CD4-positive, alpha-beta memory T cell (primary cell): Measurements from ENCODE around the gene SSC5D. TPM values are rescaled to one million over a fixed set of nuclear protein-coding genes. Genes with fewer than 3 reads are reported as not detected.

Experiments used
- CTCF ChIA-PET: fragments of 350-600 bp; sonication (Branson Sonifier 250); formaldehyde crosslinking; loops from one replicate; lab custom pipeline; 2021; ENCODE audit warnings: inconsistent platforms; ENCODE audit not compliant: partially characterized antibody; lab: Charles Lee
- POLR2A ChIA-PET: fragments of 350-600 bp; sonication (Branson Sonifier 250); formaldehyde crosslinking; loops from one replicate; lab custom pipeline; 2021; ENCODE audit not compliant: partially characterized antibody; lab: Charles Lee
- DNase-seq, 5 donors: peaks; one replicate each; pipeline versions ENCODE4 v3.0.0 to v3.0.0-alpha.2; 2020 to 2022; ENCODE audit warnings: mixed read lengths in 1 of 5
- H3K27ac ChIP-seq: one replicate; pipeline ENCODE4 v1.7.0; 2013; ENCODE audit warnings: low read depth, low read length
- H3K27me3 ChIP-seq: 2 replicates; pipeline ENCODE4 v1.7.0; 2013; ENCODE audit warnings: mild to moderate bottlenecking, low read length, moderate library complexity; ENCODE audit not compliant: insufficient read depth
- H3K36me3 ChIP-seq: 2 replicates; pipeline ENCODE4 v1.7.0; 2013; ENCODE audit warnings: mild to moderate bottlenecking, low read length, moderate library complexity; ENCODE audit not compliant: insufficient read depth
- H3K4me1 ChIP-seq: 2 replicates; pipeline ENCODE4 v1.7.0; 2013; ENCODE audit warnings: mild to moderate bottlenecking, low read length, moderate library complexity; ENCODE audit not compliant: insufficient read depth
- H3K4me3 ChIP-seq, 2 donors: one replicate each; pipeline ENCODE4 v1.7.0; 2013; ENCODE audit warnings: low read length in 2 of 2, mild to moderate bottlenecking in 1 of 2
- H3K9me3 ChIP-seq, 2 donors: one replicate each; pipeline ENCODE4 v1.7.0; 2013; ENCODE audit warnings: low read length in 2 of 2, control low read depth in 1 of 2; ENCODE audit not compliant: control insufficient read depth in 1 of 2
- H3K27ac Mint-ChIP-seq, 7 donors: one replicate each; pipeline ENCODE4 v1.8.0; 2020 to 2021; ENCODE audit warnings: mixed read lengths in 7 of 7, mild to moderate bottlenecking in 6 of 7, inconsistent platforms in 3 of 7, moderate library complexity in 3 of 7
- H3K27me3 Mint-ChIP-seq, 2 donors: one replicate each; pipeline ENCODE4 v1.8.0; 2020 to 2021; ENCODE audit warnings: mixed read lengths in 2 of 2
- H3K36me3 Mint-ChIP-seq, 2 donors: one replicate each; pipeline ENCODE4 v1.8.0; 2020 to 2021; ENCODE audit warnings: mixed read lengths in 2 of 2, inconsistent platforms in 1 of 2, mild to moderate bottlenecking in 1 of 2
- H3K4me1 Mint-ChIP-seq, 4 donors: one replicate each; pipeline ENCODE4 v1.8.0; 2020 to 2021; ENCODE audit warnings: mixed read lengths in 4 of 4, mild to moderate bottlenecking in 1 of 4
- H3K4me3 Mint-ChIP-seq, 8 donors: one replicate each; pipeline ENCODE4 v1.8.0; 2020 to 2021; ENCODE audit warnings: mixed read lengths in 8 of 8, mild to moderate bottlenecking in 7 of 8, moderate library complexity in 6 of 8, inconsistent platforms in 3 of 8
- H3K9me3 Mint-ChIP-seq, 8 donors: one replicate each; pipeline ENCODE4 v1.8.0; 2020 to 2021; ENCODE audit warnings: mixed read lengths in 8 of 8, mild to moderate bottlenecking in 5 of 8, inconsistent platforms in 3 of 8, moderate library complexity in 1 of 8
- intact Hi-C: fragments of 100-400 bp; cut with micrococcal nuclease; formaldehyde crosslinking; loops from one replicate; pipeline ENCODE4 v1.15.1; 2023
- polyA plus RNA-seq, 2 donors: library from polyadenylated mRNA; unstranded; fragments of 300-500 nt; fragmentation: Illumina TruSeq; gene quantifications; one replicate each; pipeline ENCODE4 v1.2.3, GENCODE V29; 2021
- total RNA-seq, 2 experiments: library from RNA; stranded (reverse); gene quantifications; one replicate each; pipeline ENCODE4 v1.2.3, GENCODE V29; 2021

Gene SSC5D
- total and polyA plus RNA-seq, 4 experiments from 2014 or later = 0.20 to 0.36 TPM; not detected in 2

- peak in 1 of 5 donors; percentile 26 for DNase-seq
- Mint-ChIP-seq H3K4me1 (peaks cover 9 to 21% (median 13%) of the 10 kb centered on the region in 4 donors), H3K27ac (peak overlapping the region in 2 of 7 donors; percentile 67 to 98), H3K9me3 (no peaks in the 10 kb centered on the region), H3K27me3 (peaks cover 0 to 2% of the 10 kb centered on the region in 2 donors), H3K36me3 (peaks cover 9 to 10% of the 10 kb centered on the region in 2 donors), H3K4me3 (peak overlapping the region in 7 of 8 donors; percentile 40 to 79 (median 66))
- ChIA-PET POLR2A (interaction anchor here (1.2 to 4.9 kb wide), 2 partner anchors 8 to 22 kb away, joined by 7 to 36 read pairs; partner anchors contain the start of genes ISOC2 and ZNF628), CTCF (interaction anchor here (0.9 to 1.7 kb wide), 4 partner anchors 16 to 142 kb away, joined by 3 to 11 read pairs (median 10); no protein-coding TSS in a partner anchor)
- intact Hi-C loops = no loop called here
- H3K36me3 ChIP-seq = no peaks in the 10 kb centered on the region
- peak overlapping the region in 1 of 2 donors; percentile 68 for H3K4me3 ChIP-seq
- H3K4me1 ChIP-seq = peaks cover 13% of the 10 kb centered on the region
- peak overlapping the region; percentile 59 for H3K27ac ChIP-seq
- H3K9me3 ChIP-seq = no peaks in the 10 kb centered on the region
- no peaks in the 10 kb centered on the region for H3K27me3 ChIP-seq
Observed at GRCh38 chr19:55483706-55484592, 4.3 kb upstream of the SSC5D start.

- intact Hi-C loops = loop anchor here (1.0 kb wide), 1 partner anchor 9 kb away; the partner anchor contains the start of gene ZNF628
- POLR2A ChIA-PET = interaction anchor here (0.7 to 4.9 kb wide), 5 partner anchors 8 to 225 kb away, joined by 3 to 36 read pairs (median 4); partner anchors contain the start of genes FIZ1, ISOC2 and ZNF628
- no peaks in the 10 kb centered on the region for H3K9me3 ChIP-seq
- Mint-ChIP-seq H3K9me3 (no peaks in the 10 kb centered on the region), H3K36me3 (peaks cover 2 to 3% of the 10 kb centered on the region in 2 donors), H3K4me1 (peaks cover 5 to 13% (median 7%) of the 10 kb centered on the region in 4 donors), H3K4me3 (peak within 1 kb of the TSS; percentile 73 to 81 (median 78)), H3K27me3 (peaks cover 0 to 2% of the 10 kb centered on the region in 2 donors), H3K27ac (peak within 1 kb of the TSS; percentile 67 to 98 (median 91))
- no peaks in the 10 kb centered on the region for H3K36me3 ChIP-seq
- H3K4me3 ChIP-seq = peak within 1 kb of the TSS in 1 of 2 donors; percentile 68
- DNase-seq = peak; percentile 60 to 72 (median 72)
- CTCF ChIA-PET = interaction anchor here (0.9 to 1.7 kb wide), 4 partner anchors 11 to 141 kb away, joined by 3 to 11 read pairs (median 7); no protein-coding TSS in a partner anchor
- H3K27me3 ChIP-seq = no peaks in the 10 kb centered on the region
- peaks cover 13% of the 10 kb centered on the region for H3K4me1 ChIP-seq
- peak within 1 kb of the TSS; percentile 59 for H3K27ac ChIP-seq
Observed at GRCh38 chr19:55484593-55485438, 3.4 kb upstream of the SSC5D start, which contains the start of gene NAT14. Gene NAT14, plus strand, starts transcription at chr19:55485188. Its CDS starts 521 bp downstream, at chr19:55485709.

- ChIA-PET CTCF (interaction anchor here (1.0 to 1.7 kb wide), 6 partner anchors 8 to 146 kb away, joined by 3 to 11 read pairs (median 4); no protein-coding TSS in a partner anchor), POLR2A (interaction anchor here (0.7 to 4.9 kb wide), 5 partner anchors 9 to 226 kb away, joined by 3 to 36 read pairs (median 4); partner anchors contain the start of genes FIZ1, ISOC2 and ZNF628)
- intact Hi-C loops = loop anchor here (1.0 kb wide), 1 partner anchor 9 kb away; the partner anchor contains the start of gene ZNF628
- no peaks in the 10 kb centered on the region for H3K9me3 Mint-ChIP-seq
- H3K4me3 Mint-ChIP-seq = peak overlapping the region; percentile 73 to 81 (median 78)
- peak overlapping the region; percentile 59 for H3K27ac ChIP-seq
- peaks cover 0 to 1% of the 10 kb centered on the region in 2 donors for H3K36me3 Mint-ChIP-seq
- H3K4me3 ChIP-seq = peak overlapping the region in 1 of 2 donors; percentile 68
- H3K4me1 ChIP-seq = peaks cover 13% of the 10 kb centered on the region
- H3K4me1 Mint-ChIP-seq = peaks cover 3 to 11% (median 5%) of the 10 kb centered on the region in 4 donors
- no peak for DNase-seq
- H3K27ac Mint-ChIP-seq = peak overlapping the region; percentile 62 to 98 (median 91)
- no peaks in the 10 kb centered on the region for H3K36me3 ChIP-seq
- H3K27me3 Mint-ChIP-seq = peaks cover 0 to 2% of the 10 kb centered on the region in 2 donors
- H3K27me3 ChIP-seq = no peaks in the 10 kb centered on the region
- H3K9me3 ChIP-seq = no peaks in the 10 kb centered on the region
Observed at GRCh38 chr19:55485439-55486011, 2.7 kb upstream of the SSC5D start.

GRCh38 chr19:55486043-55486970 lies 1.9 kb upstream of the SSC5D start:
- H3K27me3 Mint-ChIP-seq = peaks cover 0 to 2% of the 10 kb centered on the region in 2 donors
- H3K4me1 Mint-ChIP-seq = peaks cover 3 to 11% (median 5%) of the 10 kb centered on the region in 4 donors
- Histone ChIP-seq H3K27me3 (no peaks in the 10 kb centered on the region), H3K9me3 (no peaks in the 10 kb centered on the region), H3K27ac (peak overlapping the region; percentile 59), H3K4me1 (peaks cover 13% of the 10 kb centered on the region), H3K36me3 (no peaks in the 10 kb centered on the region), H3K4me3 (no peak overlapping the region)
- peak overlapping the region; percentile 77 to 98 (median 91) for H3K27ac Mint-ChIP-seq
- intact Hi-C loops = no loop called here
- ChIA-PET CTCF (interaction anchor here (1.0 to 1.7 kb wide), 7 partner anchors 9 to 145 kb away, joined by 3 to 11 read pairs (median 4); no protein-coding TSS in a partner anchor), POLR2A (interaction anchor here (1.4 to 4.9 kb wide), 2 partner anchors 10 to 18 kb away, joined by 6 to 36 read pairs; partner anchors contain the start of gene ZNF628)
- no peak for DNase-seq
- H3K36me3 Mint-ChIP-seq = peaks cover 0 to 1% of the 10 kb centered on the region in 2 donors
- H3K9me3 Mint-ChIP-seq = no peaks in the 10 kb centered on the region
- H3K4me3 Mint-ChIP-seq = peak overlapping the region in 7 of 8 donors; percentile 59 to 80 (median 77)

- Histone ChIP-seq H3K27ac (no peak overlapping the region), H3K9me3 (no peaks in the 10 kb centered on the region), H3K4me3 (no peak overlapping the region), H3K36me3 (no peaks in the 10 kb centered on the region), H3K4me1 (peaks cover 13% of the 10 kb centered on the region), H3K27me3 (no peaks in the 10 kb centered on the region)
- ChIA-PET CTCF (interaction anchor here (1.3 to 1.7 kb wide), 4 partner anchors 10 to 144 kb away, joined by 3 to 6 read pairs (median 4); no protein-coding TSS in a partner anchor), POLR2A (interaction anchor here (1.4 to 4.9 kb wide), 2 partner anchors 11 to 17 kb away, joined by 6 to 36 read pairs; partner anchors contain the start of gene ZNF628)
- H3K27me3 Mint-ChIP-seq = peaks cover 3 to 10% of the 10 kb centered on the region in 2 donors
- peak in 1 of 5 donors; percentile 68 for DNase-seq
- intact Hi-C loops = no loop called here
- H3K27ac Mint-ChIP-seq = peak overlapping the region; percentile 60 to 79 (median 77)
- H3K4me1 Mint-ChIP-seq = peaks cover 3 to 11% (median 5%) of the 10 kb centered on the region in 4 donors
- H3K4me3 Mint-ChIP-seq = peak overlapping the region in 2 of 8 donors; percentile 54 to 71
- no peaks in the 10 kb centered on the region for H3K9me3 Mint-ChIP-seq
- peaks cover 0 to 1% of the 10 kb centered on the region in 2 donors for H3K36me3 Mint-ChIP-seq
Observed at GRCh38 chr19:55486971-55487923, 989 bp upstream of the SSC5D start.
